ENCODE results near the gene ALX4.

DNA sequence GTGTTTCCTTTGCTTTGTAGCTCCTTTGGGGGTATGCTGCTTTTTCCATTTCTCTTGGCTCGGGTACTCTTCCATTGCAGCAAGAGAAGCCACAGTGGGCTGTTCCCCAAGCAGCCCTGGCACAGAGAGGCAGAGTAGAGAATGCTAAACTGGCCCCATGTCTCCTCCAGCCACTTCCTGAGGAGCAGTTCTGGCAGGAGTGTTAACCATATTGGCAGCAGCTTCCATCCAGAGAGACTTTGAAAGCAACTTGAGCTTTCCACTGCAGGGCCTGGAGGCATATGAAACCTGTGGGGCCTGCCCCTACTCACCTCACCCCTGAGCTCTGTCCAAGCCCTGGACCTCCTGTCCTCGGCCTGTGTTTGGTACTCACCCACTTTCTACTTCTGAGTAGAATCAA is 61.8 kb downstream of the ALX4 start:
- TF ChIP-seq POLR2AphosphoS5 (IDR thresholded peaks at IDR 0.05; ENCODE audit: low read depth, low read length) = no peak
- TF ChIP-seq POLR2A (IDR thresholded peaks at IDR 0.05; ENCODE audit: low read depth, low read length) = no peak

All from GM12892 (cell line).